Cardiac muscle cell (in vitro differentiated cells and primary cell): ENCODE measurements around the gene CCDC97. TPM values are rescaled to one million over a fixed set of nuclear protein-coding genes. Genes with fewer than 3 reads are reported as not detected.

Experiments
- DNase-seq, 2 donors: peaks; one replicate each; pipeline versions ENCODE4 v3.0.0 to v3.0.0-alpha.2; 2010 to 2017; ENCODE audit warnings: low read depth in 1 of 2, low spot score in 1 of 2
- H3K27ac ChIP-seq: fragments of 200-600 bp; sonication (generic); 2 replicates; pipeline ENCODE4 v1.5.1; 2016
- H3K27me3 ChIP-seq: fragments of 200-600 bp; sonication (generic); 2 replicates; pipeline ENCODE4 v1.6.0; 2016; ENCODE audit warnings: control low read depth
- H3K36me3 ChIP-seq: fragments of 200-600 bp; sonication (generic); 2 replicates; pipeline ENCODE4 v1.5.1; 2016; ENCODE audit warnings: control low read depth
- H3K4me1 ChIP-seq: fragments of 200-600 bp; sonication (generic); 2 replicates; pipeline ENCODE4 v1.8.1; 2017; ENCODE audit warnings: low read depth, mild to moderate bottlenecking, mixed run types
- H3K4me3 ChIP-seq: fragments of 200-600 bp; sonication (generic); 2 replicates; pipeline ENCODE4 v1.5.1; 2016; ENCODE audit warnings: mild to moderate bottlenecking
- H3K9me3 ChIP-seq: fragments of 200-600 bp; sonication (generic); 2 replicates; pipeline ENCODE4 v1.5.1; 2017; ENCODE audit warnings: low read depth, mild to moderate bottlenecking, control low read depth
- CTCF ChIP-seq: IDR thresholded peaks from 2 replicates; pipeline ENCODE4 v1.5.1; 2012; ENCODE audit warnings: low read depth, mild to moderate bottlenecking, low read length
- polyA plus RNA-seq: library from polyadenylated mRNA; unstranded; fragments of >200 nt; fragmentation: Nextera tagmentation; extraction: Ambion mirVana; gene quantifications from 2 replicates; pipeline ENCODE4 v1.2.1, GENCODE V29; 2016
- total RNA-seq: library from RNA; depleted of rRNA; stranded (reverse); fragments of >200 nt; gene quantifications from 2 replicates; pipeline ENCODE4 v1.2.3, GENCODE V29; 2016

Gene CCDC97
- total and polyA plus RNA-seq, 2 experiments from 2014 or later, result 24.6 to 29.7 TPM

- Histone ChIP-seq H3K4me3 (no peak overlapping the region), H3K9me3 (no peaks in the 10 kb centered on the region), H3K4me1 (peaks cover 26% of the 10 kb centered on the region), H3K27ac (no peak overlapping the region), H3K36me3 (no peaks in the 10 kb centered on the region), H3K27me3 (no peaks in the 10 kb centered on the region)
- TF ChIP-seq CTCF, result no peak
- no peak for DNase-seq
Measured at GRCh38 chr19:41328842-41329225, 18.9 kb downstream of the CCDC97 start.

- no peaks in the 10 kb centered on the region for H3K27me3 ChIP-seq
- H3K4me3 ChIP-seq, result no peak overlapping the region
- DNase-seq, result no peak
- no peaks in the 10 kb centered on the region for H3K9me3 ChIP-seq
- H3K27ac ChIP-seq, result no peak overlapping the region
- H3K4me1 ChIP-seq, result peaks cover 12% of the 10 kb centered on the region
- no peak for TF ChIP-seq CTCF
- no peaks in the 10 kb centered on the region for H3K36me3 ChIP-seq
Measured at GRCh38 chr19:41330481-41330880, 20.5 kb downstream of the CCDC97 start.

- Histone ChIP-seq H3K4me3 (no peak overlapping the region), H3K9me3 (no peaks in the 10 kb centered on the region), H3K4me1 (peaks cover 6% of the 10 kb centered on the region), H3K36me3 (no peaks in the 10 kb centered on the region), H3K27me3 (no peaks in the 10 kb centered on the region), H3K27ac (no peak overlapping the region)
- no peak for TF ChIP-seq CTCF
- no peak for DNase-seq
Measured at GRCh38 chr19:41330946-41331678, 21.1 kb downstream of the CCDC97 start.

GRCh38 chr19:41332000-41332399 is 22.0 kb downstream of the CCDC97 start:
- no peaks in the 10 kb centered on the region for H3K9me3 ChIP-seq
- H3K4me3 ChIP-seq, result no peak overlapping the region
- DNase-seq, result no peak
- no peaks in the 10 kb centered on the region for H3K36me3 ChIP-seq
- peaks cover under 1% of the 10 kb centered on the region for H3K4me1 ChIP-seq
- no peak for TF ChIP-seq CTCF
- H3K27me3 ChIP-seq, result no peaks in the 10 kb centered on the region
- H3K27ac ChIP-seq, result no peak overlapping the region

GRCh38 chr19:41332468-41332867 is 22.5 kb downstream of the CCDC97 start:
- H3K36me3 ChIP-seq, result no peaks in the 10 kb centered on the region
- H3K4me3 ChIP-seq, result no peak overlapping the region
- TF ChIP-seq CTCF, result no peak

More at GRCh38 chr19:41332468-41332867, 22.5 kb downstream of the CCDC97 start:
- H3K4me1 ChIP-seq, result no peaks in the 10 kb centered on the region
- no peak for DNase-seq
- H3K9me3 ChIP-seq, result no peaks in the 10 kb centered on the region
- H3K27ac ChIP-seq, result no peak overlapping the region
- H3K27me3 ChIP-seq, result no peaks in the 10 kb centered on the region
